Naive thymus-derived CD8-positive, alpha-beta T cell (primary cell): ENCODE measurements around the gene TRPC6. TPM values are rescaled to one million over a fixed set of nuclear protein-coding genes. Genes with fewer than 3 reads are reported as not detected.

Experiments
- ATAC-seq, 2 donors: fragments of 150-1000 bp; cut with Tn5 transposase in 1 of 2; sonication (Bioruptor Pico), chemical (Tn5 transposase) in 1 of 2; 1 replicate in 1 of 2; 2 replicates in 1 of 2; pipeline ENCODE4 v1.10.0; 2021; ENCODE audit warnings: mild to moderate bottlenecking in 2 of 2, moderate library complexity in 2 of 2
- POLR2A ChIA-PET: fragments of 350-600 bp; sonication (Branson Sonifier 250); formaldehyde crosslinking; loops from one replicate; lab custom pipeline; 2021; ENCODE audit warnings: antibody characterized with exemption; lab: Charles Lee
- DNase-seq, 10 donors: peaks; one replicate each; pipeline versions ENCODE4 v3.0.0 to v3.0.0-alpha.2; 2020 to 2022
- H3K27ac Mint-ChIP-seq, 10 donors: one replicate each; pipeline ENCODE4 v1.8.0; 2020 to 2022; ENCODE audit warnings: mild to moderate bottlenecking in 10 of 10, mixed read lengths in 10 of 10, moderate library complexity in 4 of 10, inconsistent platforms in 1 of 10
- H3K27me3 Mint-ChIP-seq, 5 donors: one replicate each; pipeline ENCODE4 v1.8.0; 2021 to 2022; ENCODE audit warnings: mixed read lengths in 5 of 5
- H3K36me3 Mint-ChIP-seq, 3 donors: one replicate each; pipeline ENCODE4 v1.8.0; 2020 to 2022; ENCODE audit warnings: mixed read lengths in 3 of 3, mild to moderate bottlenecking in 2 of 3, inconsistent platforms in 1 of 3
- H3K4me1 Mint-ChIP-seq, 4 donors: one replicate each; pipeline ENCODE4 v1.8.0; 2021 to 2022; ENCODE audit warnings: mixed read lengths in 4 of 4
- H3K4me3 Mint-ChIP-seq, 10 donors: one replicate each; pipeline ENCODE4 v1.8.0; 2020 to 2022; ENCODE audit warnings: mild to moderate bottlenecking in 10 of 10, mixed read lengths in 10 of 10, moderate library complexity in 6 of 10, inconsistent platforms in 1 of 10
- H3K9me3 Mint-ChIP-seq, 9 donors: one replicate each; pipeline ENCODE4 v1.8.0; 2020 to 2022; ENCODE audit warnings: mixed read lengths in 9 of 9, mild to moderate bottlenecking in 3 of 9, inconsistent platforms in 1 of 9, moderate library complexity in 1 of 9
- polyA plus RNA-seq, 3 donors: library from polyadenylated mRNA; unstranded; fragments of 300-500 nt; fragmentation: Illumina TruSeq; gene quantifications; one replicate each; pipeline ENCODE4 v1.2.3, GENCODE V29; 2021
- total RNA-seq, 8 experiments: library from RNA in 2 of 8; stranded (reverse) in 2 of 8; gene quantifications; one replicate each; pipeline ENCODE4 v1.2.3 and lab custom pipeline; 2021 to 2026

Gene TRPC6
- total and polyA plus RNA-seq, 5 experiments from 2014 or later, result not detected

DNA sequence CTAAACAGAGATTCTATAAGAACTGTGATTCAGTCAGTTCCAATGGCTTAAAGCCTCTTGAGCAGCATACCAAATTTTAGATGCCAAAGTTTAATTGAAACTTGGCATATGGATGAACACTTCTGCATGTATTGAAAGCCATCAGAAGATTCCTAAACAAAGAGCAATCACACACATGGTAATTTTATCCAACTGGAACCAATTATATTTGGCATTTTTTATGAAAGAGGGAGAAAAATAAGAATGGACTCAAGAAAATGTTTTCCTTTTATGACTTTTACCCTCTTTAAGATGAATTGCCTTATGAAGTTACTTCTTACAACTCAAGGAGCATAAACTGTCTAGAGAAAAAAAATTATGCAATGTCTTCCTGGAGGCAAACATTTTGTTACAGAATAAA lies 7.4 kb downstream of the TRPC6 start:
- POLR2A ChIA-PET, result no interaction called here
- Mint-ChIP-seq H3K4me1 (no peaks in the 10 kb centered on the region), H3K27ac (no peak overlapping the region), H3K36me3 (peaks cover 0 to 4% (median 0%) of the 10 kb centered on the region in 3 donors), H3K9me3 (peaks cover 0 to 24% (median 7%) of the 10 kb centered on the region in 9 donors), H3K4me3 (no peak overlapping the region), H3K27me3 (peaks cover 0 to 7% (median 2%) of the 10 kb centered on the region in 5 donors)
- DNase-seq (no peak), ATAC-seq (no peak)

DNA sequence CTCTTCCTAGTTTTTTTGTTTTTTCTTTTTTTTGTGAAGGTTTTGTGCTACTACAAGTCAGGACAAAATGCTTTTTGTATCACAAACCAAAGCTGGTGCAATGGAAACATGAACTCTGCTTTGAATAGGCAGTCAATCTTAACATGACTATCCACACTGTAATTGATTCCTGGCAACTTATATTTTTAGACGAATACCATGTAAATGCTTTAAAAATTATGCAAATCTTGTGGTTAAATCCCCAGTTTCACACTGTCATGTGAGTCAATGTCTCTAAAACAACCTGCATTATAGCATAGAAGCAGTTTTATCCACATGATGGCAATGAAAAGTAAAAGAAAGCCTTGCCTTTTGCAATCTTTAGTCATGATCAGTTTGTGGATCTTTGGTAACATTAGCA lies 8.9 kb downstream of the TRPC6 start:
- DNase-seq, result no peak
- H3K4me1 Mint-ChIP-seq, result no peaks in the 10 kb centered on the region
- POLR2A ChIA-PET, result no interaction called here
- no peak overlapping the region for H3K27ac Mint-ChIP-seq
- no peak for ATAC-seq
- H3K9me3 Mint-ChIP-seq, result peaks cover 0 to 27% (median 9%) of the 10 kb centered on the region in 9 donors
- H3K27me3 Mint-ChIP-seq, result no peaks in the 10 kb centered on the region
- H3K36me3 Mint-ChIP-seq, result no peaks in the 10 kb centered on the region
- no peak overlapping the region for H3K4me3 Mint-ChIP-seq

DNA sequence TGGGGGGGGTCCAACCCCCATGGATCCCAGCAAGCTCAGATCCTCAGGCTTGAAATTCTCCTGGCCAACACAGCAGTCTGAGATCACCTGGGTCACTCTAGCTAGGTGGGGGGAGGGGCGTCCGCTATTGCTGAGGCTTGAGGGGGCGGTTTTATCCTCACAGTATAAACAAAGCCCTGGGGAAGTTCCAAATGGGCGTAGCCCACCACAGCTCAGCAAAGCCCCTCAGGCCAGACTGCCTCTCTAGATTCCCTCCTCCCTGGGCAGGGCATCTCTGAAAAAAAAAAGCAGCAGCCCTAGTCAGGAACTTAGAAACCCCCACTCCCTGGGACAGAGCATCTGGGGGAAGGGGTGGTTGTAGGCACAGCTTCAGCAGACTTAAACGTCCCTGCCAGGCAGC lies 16.7 kb downstream of the TRPC6 start:
- no peaks in the 10 kb centered on the region for H3K36me3 Mint-ChIP-seq
- H3K27me3 Mint-ChIP-seq, result no peaks in the 10 kb centered on the region
- DNase-seq, result no peak
- H3K4me3 Mint-ChIP-seq, result no peak overlapping the region
- POLR2A ChIA-PET, result no interaction called here
- no peak overlapping the region for H3K27ac Mint-ChIP-seq
- no peak for ATAC-seq
- peaks cover 0 to 2% (median 0%) of the 10 kb centered on the region in 4 donors for H3K4me1 Mint-ChIP-seq
- peaks cover 0 to 28% (median 8%) of the 10 kb centered on the region in 9 donors for H3K9me3 Mint-ChIP-seq

DNA sequence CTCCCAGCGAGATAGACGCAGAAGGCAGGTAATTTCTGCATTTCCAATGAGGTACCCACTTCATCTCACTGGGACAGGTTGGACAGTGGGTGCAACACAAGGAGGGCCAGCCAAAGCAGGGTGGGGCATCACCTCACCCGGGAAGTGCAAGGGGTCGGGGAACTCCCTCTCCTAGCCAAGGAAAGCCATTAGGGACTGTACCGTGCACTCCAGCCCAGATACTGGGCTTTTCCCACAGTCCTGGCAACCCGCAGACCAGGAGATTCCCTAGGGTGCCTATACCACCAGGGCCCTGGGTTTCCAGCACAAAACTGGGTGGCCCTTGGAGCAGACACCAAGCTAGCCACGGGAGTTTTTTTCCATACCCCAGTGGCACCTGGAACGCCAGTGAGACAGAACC lies 17.2 kb downstream of the TRPC6 start:
- Mint-ChIP-seq H3K27ac (no peak overlapping the region), H3K4me1 (peaks cover 0 to 2% (median 0%) of the 10 kb centered on the region in 4 donors), H3K27me3 (no peaks in the 10 kb centered on the region), H3K9me3 (peaks cover 0 to 28% (median 8%) of the 10 kb centered on the region in 9 donors), H3K4me3 (no peak overlapping the region), H3K36me3 (no peaks in the 10 kb centered on the region)
- POLR2A ChIA-PET, result no interaction called here
- no peak for ATAC-seq
- DNase-seq, result no peak

DNA sequence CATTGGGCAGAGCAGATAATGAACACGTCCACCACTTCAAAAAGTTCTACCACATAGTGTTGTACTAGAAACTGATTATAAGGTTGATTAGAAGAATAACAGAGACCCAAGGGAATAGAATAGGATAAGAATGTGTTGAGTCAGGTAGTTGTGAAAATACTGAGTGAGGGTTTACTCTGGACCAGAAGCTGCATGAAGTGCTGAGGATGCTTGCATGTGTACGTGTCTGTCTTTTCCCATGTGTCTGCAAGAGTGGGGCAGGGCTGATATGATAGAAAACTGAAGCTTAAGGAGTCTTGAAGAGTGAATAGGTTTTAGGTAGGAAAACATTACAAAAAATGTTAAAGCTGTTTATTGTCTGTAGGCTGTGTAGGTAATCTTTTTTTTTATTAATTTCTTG lies 20.6 kb downstream of the TRPC6 start:
- H3K4me1 Mint-ChIP-seq, result no peaks in the 10 kb centered on the region
- ATAC-seq (no peak), DNase-seq (no peak)
- no peaks in the 10 kb centered on the region for H3K27me3 Mint-ChIP-seq
- no peak overlapping the region for H3K4me3 Mint-ChIP-seq
- peaks cover 0 to 6% (median 0%) of the 10 kb centered on the region in 9 donors for H3K9me3 Mint-ChIP-seq
- no peak overlapping the region for H3K27ac Mint-ChIP-seq
- no peaks in the 10 kb centered on the region for H3K36me3 Mint-ChIP-seq
- POLR2A ChIA-PET, result no interaction called here

DNA sequence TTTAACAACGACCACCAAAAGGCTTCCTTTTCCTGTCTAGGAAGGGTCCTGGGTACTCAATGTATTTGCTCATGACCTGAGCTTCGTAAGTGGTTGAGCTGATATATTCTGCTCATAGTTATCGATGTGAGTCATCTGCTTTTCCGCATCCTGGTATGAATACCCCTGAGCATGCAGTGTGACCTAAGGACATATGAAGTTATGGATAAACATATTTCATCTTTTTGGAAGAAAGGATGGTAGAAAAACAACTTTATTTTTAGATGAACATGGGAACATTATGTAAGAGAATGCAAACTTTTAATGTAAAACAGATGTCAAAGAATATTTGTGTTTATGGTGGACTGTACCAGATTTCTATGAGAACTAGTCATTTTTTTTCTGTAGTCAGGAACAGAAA lies 28.4 kb downstream of the TRPC6 start:
- H3K4me3 Mint-ChIP-seq, result no peak overlapping the region
- no peak for ATAC-seq
- no peaks in the 10 kb centered on the region for H3K36me3 Mint-ChIP-seq
- no peak for DNase-seq
- H3K4me1 Mint-ChIP-seq, result peaks cover 0 to 6% (median 0%) of the 10 kb centered on the region in 4 donors
- peaks cover 0 to 2% (median 0%) of the 10 kb centered on the region in 5 donors for H3K27me3 Mint-ChIP-seq
- POLR2A ChIA-PET, result no interaction called here
- H3K27ac Mint-ChIP-seq, result no peak overlapping the region
- H3K9me3 Mint-ChIP-seq, result peaks cover 0 to 23% (median 0%) of the 10 kb centered on the region in 9 donors

DNA sequence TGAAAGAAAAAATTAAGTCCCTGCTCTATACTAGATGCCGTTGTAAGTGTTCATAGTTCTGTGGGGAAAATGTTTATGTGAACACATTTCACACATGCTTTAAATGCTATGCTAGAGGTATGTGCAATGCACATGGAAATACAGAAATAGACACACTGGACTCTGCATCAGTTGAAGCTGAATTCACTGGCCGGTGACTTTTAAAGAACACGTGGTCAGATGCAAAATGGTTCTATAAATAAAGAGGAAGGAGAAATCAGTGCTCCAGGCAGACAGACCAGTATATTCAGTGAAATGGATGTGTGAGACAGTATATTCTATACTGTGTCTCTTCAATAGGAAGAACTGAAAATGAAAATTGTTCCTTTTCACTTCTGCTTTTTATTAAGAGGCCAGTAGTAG lies 29.9 kb downstream of the TRPC6 start:
- H3K27me3 Mint-ChIP-seq, result peaks cover 0 to 2% (median 0%) of the 10 kb centered on the region in 5 donors
- POLR2A ChIA-PET, result no interaction called here

DNA sequence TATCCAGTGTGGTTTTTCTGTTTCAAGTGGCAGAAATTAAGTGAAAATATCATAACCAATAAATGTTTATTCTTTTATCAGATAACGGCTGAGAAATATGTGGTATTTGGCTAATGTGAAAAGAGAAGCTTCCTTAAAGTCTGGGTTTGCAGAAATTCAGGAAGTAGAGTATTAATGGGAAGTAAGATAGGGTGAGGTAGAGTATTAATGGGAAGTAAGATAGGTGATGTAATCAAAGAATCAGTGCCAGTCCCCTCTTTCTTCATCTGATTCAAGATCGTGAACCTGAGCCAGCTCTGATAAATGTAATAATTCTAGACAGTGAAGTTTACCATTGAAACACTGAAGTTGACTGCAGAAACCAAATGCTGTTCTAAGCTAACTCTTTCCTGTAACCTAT lies 30.9 kb downstream of the TRPC6 start:
- H3K9me3 Mint-ChIP-seq, result peaks cover 0 to 23% (median 0%) of the 10 kb centered on the region in 9 donors
- no peak for ATAC-seq
- no peak overlapping the region for H3K27ac Mint-ChIP-seq
- no peaks in the 10 kb centered on the region for H3K36me3 Mint-ChIP-seq
- POLR2A ChIA-PET, result no interaction called here
- H3K4me3 Mint-ChIP-seq, result no peak overlapping the region
- H3K27me3 Mint-ChIP-seq, result peaks cover 0 to 2% (median 0%) of the 10 kb centered on the region in 5 donors
- DNase-seq, result no peak
- peaks cover 0 to 6% (median 0%) of the 10 kb centered on the region in 4 donors for H3K4me1 Mint-ChIP-seq

More for the DNA sequence above, 29.9 kb downstream of the TRPC6 start:
- ATAC-seq, result no peak
- no peaks in the 10 kb centered on the region for H3K36me3 Mint-ChIP-seq
- no peak overlapping the region for H3K4me3 Mint-ChIP-seq
- no peak for DNase-seq
- no peak overlapping the region for H3K27ac Mint-ChIP-seq
- peaks cover 0 to 23% (median 0%) of the 10 kb centered on the region in 9 donors for H3K9me3 Mint-ChIP-seq
- peaks cover 0 to 6% (median 0%) of the 10 kb centered on the region in 4 donors for H3K4me1 Mint-ChIP-seq

DNA sequence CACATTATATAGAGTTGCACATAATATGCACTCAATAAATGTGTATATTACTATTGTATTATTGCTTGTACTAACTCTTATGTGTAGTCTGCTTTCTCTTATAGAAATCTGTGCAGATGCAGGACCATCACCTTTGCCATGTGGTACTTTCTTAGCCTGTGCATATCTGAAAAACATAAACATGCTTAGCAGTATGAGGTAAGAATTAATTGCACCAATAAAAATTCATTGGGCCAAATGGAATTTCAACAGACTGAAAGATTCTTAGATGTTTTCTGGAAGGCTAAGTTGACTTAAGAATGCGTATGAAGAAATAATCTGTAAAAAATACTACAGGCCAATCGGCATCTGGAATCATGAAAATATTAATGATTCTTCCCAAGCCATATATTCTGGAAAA lies 55.3 kb downstream of the TRPC6 start:
- Mint-ChIP-seq H3K36me3 (no peaks in the 10 kb centered on the region), H3K9me3 (peaks cover 0 to 15% (median 4%) of the 10 kb centered on the region in 9 donors), H3K27me3 (no peaks in the 10 kb centered on the region), H3K4me1 (no peaks in the 10 kb centered on the region), H3K27ac (no peak overlapping the region), H3K4me3 (no peak overlapping the region)
- no peak for ATAC-seq
- DNase-seq, result no peak
- POLR2A ChIA-PET, result no interaction called here

DNA sequence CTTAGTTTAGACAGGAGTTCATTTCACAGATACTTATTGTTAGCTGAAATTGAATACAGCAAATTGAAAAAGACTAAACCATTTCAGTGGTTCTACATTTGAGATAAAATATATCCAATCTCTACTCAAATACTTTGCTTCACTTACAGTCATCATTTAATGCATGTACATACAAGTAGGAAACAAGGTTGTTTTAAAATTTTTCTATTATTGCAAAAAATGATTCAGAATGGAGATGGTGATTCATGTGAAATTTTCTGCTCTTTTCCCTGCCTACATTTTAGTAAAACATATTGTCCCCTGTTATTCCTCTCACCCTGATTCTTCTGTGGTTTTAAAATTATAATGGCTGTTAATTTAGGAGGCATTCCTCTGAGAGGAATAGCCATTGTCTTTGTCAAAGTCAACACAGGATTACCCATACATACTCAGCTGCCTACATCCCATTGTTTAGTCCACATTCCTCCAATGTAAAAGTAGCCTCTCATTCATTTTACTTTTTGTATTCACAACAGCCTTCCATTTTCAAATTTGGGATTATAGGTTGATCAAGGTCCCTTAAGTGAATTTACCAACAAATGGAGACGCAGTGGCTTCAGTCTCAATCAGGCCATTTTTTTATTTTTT lies 60.1 kb downstream of the TRPC6 start:
- H3K9me3 Mint-ChIP-seq, result peaks cover 0 to 30% (median 7%) of the 10 kb centered on the region in 9 donors
- POLR2A ChIA-PET, result no interaction called here
- no peak overlapping the region for H3K27ac Mint-ChIP-seq
- H3K4me1 Mint-ChIP-seq, result no peaks in the 10 kb centered on the region
- no peak overlapping the region for H3K4me3 Mint-ChIP-seq
- H3K27me3 Mint-ChIP-seq, result peaks cover 0 to 1% (median 0%) of the 10 kb centered on the region in 5 donors
- ATAC-seq (no peak), DNase-seq (no peak)
- peaks cover 0 to 5% (median 0%) of the 10 kb centered on the region in 3 donors for H3K36me3 Mint-ChIP-seq

DNA sequence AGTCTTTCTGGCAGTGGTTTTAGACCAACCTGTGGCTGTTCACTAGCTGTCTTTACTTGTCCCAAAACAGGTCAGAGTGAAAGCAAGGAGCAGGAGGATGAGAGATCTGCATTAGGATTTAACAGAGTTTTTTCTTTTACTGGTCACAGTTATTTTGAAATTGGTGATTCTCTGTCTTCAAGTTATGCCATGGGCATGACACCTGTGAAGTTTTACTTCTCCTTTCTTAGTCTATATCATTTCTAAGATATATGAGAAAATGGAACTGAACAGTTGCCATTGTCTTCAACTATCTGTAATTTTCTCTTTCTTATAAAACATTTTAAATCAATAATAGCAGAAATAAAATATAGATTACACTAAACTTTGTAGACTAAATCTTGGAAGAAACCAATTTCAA lies 60.6 kb downstream of the TRPC6 start:
- Mint-ChIP-seq H3K36me3 (peaks cover 0 to 5% (median 0%) of the 10 kb centered on the region in 3 donors), H3K27ac (no peak overlapping the region), H3K4me3 (no peak overlapping the region), H3K9me3 (peaks cover 0 to 34% (median 7%) of the 10 kb centered on the region in 9 donors), H3K27me3 (peaks cover 0 to 1% (median 0%) of the 10 kb centered on the region in 5 donors), H3K4me1 (no peaks in the 10 kb centered on the region)
- ATAC-seq, result no peak
- no peak for DNase-seq
- POLR2A ChIA-PET, result no interaction called here

DNA sequence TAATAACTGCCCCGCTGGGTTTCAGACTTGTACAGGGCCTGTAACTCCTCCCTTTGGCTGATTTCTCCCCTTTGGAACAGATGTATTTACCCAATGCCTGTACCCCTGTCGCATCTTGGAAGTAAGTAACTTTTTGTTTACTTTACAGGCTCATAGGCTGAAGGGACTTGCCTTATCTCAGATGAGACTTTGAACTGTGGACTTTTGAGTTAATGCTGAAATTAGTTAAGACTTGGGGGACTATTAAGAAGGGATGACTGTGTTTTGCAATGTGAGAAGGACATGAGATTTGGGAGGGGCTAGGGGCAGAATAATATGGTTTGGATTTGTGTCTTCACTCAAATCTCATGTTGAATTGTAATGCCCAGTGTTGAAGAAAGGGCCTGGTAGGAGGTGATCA lies 62.0 kb downstream of the TRPC6 start:
- Mint-ChIP-seq H3K9me3 (peaks cover 0 to 34% (median 7%) of the 10 kb centered on the region in 9 donors), H3K4me1 (no peaks in the 10 kb centered on the region), H3K4me3 (no peak overlapping the region), H3K27me3 (peaks cover 0 to 1% (median 0%) of the 10 kb centered on the region in 5 donors), H3K36me3 (peaks cover 0 to 5% (median 0%) of the 10 kb centered on the region in 3 donors), H3K27ac (no peak overlapping the region)
- no peak for DNase-seq
- ATAC-seq, result no peak
- POLR2A ChIA-PET, result no interaction called here

DNA sequence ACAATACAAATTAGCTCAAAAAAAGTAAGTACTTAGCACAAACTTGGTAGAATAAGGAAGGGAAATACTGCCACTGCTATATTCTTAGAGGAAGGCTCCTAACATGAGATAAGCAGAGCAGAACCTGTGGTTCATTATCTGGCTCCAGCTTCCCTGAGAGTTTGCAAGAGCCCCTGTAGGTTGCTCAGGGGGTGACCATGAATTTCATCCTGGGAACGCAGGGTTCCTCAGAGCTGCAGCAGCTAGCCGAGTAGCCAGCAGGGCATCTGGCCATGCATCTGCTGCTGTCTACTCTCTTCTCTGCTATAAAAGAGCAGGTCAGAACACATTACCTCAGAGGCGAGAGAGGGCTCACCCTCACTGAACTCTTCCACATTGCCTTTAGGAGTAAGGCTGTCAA lies 67.3 kb downstream of the TRPC6 start:
- H3K4me3 Mint-ChIP-seq, result no peak overlapping the region
- ATAC-seq (no peak), DNase-seq (no peak)
- peaks cover 0 to 26% (median 7%) of the 10 kb centered on the region in 9 donors for H3K9me3 Mint-ChIP-seq
- POLR2A ChIA-PET, result no interaction called here
- H3K27ac Mint-ChIP-seq, result no peak overlapping the region
- H3K27me3 Mint-ChIP-seq, result peaks cover 0 to 3% (median 1%) of the 10 kb centered on the region in 5 donors
- H3K4me1 Mint-ChIP-seq, result no peaks in the 10 kb centered on the region
- H3K36me3 Mint-ChIP-seq, result peaks cover 0 to 9% (median 0%) of the 10 kb centered on the region in 3 donors
